Femur (tissue), 1 donor: ENCODE results near the gene ACOXL.
"Not testable (repeated sequence)": the region's sequence is repeated elsewhere in the genome, so short reads cannot be mapped to it uniquely, and the experiment has no call there.

Source experiments
- DNase-seq: peaks from one replicate; pipeline ENCODE4 v3.0.0-alpha.2; 2017

ACOXL gene

DNA sequence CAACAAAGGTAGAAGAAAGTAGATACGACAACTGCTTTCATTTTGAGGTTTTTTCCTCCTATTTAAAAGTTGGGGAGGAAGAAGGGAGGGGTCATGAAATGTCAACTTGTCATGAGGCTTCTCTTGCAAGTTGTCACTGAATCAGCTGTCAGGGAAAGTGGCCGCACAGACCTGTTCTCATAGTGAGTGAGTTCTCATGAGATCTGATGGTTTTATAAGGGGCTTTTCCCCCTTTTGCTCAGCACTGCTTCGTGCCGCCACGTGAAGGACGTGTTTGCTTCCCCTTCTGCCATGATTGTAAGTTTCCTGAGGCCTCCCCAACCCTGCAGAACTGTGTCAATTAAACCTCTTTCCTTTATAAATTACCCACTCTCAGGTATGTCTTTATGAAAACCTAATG lies 312.9 kb downstream of the ACOXL start:
- not testable (repeated sequence) for DNase-seq

DNA sequence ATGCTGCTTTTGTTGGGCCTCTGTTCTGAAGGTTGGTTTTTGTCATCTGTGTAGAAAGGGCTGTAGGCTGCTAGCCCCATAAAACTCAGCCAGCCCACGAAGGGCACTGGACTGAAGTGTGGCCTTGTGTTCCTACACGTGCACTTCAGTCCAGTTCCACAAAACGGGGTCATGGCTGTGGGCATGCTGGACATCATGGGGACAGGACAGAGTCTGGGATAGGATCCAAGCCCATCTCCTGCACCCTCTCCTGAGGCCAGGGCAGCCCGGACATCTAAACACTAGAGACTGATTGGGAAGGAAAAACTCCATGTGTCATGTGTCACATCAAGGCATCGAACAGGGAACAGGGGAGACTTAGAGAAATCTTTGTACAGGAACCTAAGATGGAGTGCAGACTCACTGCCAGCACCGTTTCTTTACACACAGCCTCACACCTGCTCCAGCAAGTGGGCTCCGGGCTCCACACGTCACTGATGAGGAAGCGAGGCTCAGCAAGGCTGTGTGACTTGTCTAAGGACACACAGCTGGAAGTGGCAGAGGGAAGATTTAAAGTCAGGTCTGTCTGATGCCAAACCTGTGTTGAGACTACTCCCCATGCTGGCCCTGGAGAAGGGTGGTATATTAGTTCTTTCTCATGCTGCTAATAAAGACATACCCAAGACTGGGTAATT lies 313.5 kb downstream of the ACOXL start:
- DNase-seq: no peak

DNA sequence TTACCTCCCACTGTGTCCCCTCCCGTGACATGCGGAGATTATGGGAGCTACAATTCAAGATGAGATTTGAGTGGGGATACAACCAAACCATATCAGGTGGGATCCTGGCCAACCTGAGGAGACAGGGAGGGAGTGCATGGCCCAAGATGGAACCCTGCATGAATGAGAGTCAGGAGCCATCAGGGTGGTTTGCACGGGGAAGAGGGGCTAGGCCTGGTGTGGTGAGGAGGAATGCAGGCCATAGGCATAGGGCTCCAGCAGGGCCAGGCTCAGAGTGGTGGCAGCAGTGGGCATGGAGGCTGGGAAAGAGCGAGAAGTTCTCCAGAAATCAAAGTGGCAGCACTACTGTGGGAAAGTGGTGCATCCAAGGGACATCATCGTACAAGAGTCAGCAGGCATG lies 314.3 kb downstream of the ACOXL start:
- DNase-seq: no peak

DNA sequence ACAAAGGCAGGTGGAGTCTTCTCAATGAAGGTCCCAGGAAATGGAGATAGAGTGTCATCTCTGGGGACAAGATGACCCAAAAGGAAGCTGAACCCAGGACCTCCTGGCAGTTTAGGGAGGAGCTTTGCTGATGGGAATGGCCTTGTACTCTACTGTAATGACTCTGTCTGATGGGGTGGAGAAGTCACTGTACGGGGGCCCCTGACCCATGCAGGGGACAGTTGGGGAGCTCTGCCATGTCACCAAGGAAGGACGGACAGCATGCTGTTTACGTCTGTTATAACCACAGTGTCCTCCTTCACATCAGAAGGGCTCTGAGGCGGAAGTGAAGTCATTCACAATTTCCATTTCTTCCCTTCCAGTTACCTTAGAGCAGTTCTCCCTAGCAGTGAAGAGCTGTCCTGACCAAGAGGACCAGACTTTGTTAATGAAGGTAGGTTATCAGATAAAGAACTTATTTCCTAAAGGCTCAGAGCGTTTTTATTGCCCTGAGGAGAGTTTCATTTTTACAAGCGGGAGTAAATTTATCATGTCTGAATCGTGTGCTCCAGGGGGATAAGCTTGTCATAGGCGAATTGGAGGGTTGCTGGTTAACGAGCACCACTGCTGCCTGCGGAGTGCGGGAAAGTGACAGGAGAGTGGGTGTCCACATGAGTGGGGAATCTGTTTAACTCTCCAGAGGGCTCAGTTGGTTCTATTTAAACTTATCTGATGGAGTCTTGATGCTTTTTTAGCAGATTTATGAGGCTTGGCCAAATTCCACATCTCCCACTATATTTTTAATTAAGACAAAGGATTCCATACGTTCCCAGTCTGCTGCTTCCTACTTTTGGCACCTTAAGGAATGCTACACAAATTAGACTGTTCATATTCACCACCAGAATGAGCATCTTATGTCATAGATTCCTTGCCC lies 316.7 kb downstream of the ACOXL start:
- DNase-seq: no peak

DNA sequence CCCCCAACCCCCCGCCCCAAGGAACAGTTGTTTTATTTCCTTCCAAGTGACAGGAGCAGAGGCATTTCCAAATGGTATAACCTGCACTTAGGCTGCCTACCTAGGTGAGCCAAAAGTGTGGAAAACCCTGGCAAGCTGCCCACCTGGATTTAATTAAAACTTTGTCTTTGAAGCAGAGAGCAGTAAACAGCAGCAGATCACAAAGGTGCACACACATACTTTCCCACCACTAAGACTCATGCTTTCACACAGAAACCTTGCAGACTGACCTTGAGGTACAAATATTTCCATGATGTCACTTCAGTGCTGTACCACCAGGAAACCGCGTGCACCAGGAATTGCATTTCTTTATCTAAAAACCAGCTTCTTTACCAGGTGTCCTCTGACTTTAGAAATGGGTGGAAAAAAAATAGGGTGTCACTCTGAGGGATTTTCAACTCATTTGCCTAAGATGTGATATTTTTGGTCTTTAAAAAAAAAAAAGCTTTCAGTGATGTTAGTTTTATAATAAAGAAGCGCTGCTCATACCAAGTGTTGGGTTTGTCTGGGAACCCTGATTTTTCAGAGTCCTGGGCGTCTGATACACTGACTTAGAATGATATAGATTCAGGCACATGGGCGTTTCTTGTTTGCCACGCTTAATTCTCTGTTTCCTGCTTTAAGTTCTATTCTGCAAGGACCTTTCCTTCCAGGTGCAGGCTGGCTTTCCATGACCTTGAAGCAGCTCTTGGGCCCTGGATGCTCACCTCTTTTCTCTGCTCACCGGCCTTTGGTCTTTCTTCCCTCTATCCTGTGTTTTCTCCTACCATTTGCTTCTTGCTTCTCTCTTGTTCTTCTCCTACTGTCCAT lies 317.6 kb downstream of the ACOXL start:
- no peak for DNase-seq

DNA sequence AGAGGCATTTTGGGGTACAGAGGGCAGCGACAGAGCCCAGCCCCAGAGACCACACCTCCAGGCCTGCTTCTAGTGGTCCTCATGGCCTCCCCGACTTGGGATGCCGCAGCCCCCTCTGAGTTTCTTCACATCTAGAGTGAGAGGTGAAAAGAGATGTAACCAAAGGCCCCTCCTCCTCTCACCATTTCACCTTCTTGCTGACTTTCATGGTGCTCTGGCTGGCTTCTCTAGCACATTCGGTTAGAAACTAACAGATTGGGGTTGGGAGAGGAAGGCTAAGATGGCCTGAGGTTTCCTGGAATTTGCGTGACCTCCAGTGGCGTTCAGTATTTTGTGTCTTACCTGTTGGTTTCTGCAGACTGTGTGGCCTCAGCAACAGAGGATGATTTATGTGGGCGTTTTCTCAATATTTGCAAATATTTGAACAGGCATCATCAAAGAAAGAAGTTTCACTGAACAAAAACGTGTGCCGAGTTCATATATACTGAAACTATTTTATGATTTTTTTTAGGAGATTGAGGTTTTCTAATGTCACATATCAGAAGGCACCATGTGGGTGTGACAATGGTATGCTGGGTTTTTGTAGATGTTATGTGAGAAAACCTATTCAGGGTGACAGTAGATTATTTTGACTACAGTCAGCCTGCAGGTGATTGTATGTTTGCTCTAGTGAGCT lies 318.5 kb downstream of the ACOXL start:
- DNase-seq: no peak

DNA sequence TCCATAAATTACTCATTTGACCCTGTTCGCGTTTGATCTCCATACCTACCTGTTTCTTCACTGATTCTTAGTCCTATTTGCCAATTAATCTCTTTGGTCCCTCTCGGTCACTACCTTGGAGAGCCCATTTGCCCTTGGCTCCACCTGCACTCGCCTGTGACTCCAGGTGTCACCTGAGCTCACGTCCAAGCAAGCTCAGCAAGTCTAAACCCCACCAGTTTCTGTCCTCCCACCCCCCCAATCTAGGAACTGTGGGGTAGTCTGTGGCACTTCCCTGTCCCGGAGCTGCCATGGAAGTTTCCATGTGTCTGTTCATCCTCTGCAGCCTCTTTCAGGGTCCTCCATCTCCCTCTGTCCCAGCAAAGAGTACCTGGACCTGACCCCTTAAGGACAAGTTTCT lies 320.2 kb downstream of the ACOXL start:
- DNase-seq: no peak

DNA sequence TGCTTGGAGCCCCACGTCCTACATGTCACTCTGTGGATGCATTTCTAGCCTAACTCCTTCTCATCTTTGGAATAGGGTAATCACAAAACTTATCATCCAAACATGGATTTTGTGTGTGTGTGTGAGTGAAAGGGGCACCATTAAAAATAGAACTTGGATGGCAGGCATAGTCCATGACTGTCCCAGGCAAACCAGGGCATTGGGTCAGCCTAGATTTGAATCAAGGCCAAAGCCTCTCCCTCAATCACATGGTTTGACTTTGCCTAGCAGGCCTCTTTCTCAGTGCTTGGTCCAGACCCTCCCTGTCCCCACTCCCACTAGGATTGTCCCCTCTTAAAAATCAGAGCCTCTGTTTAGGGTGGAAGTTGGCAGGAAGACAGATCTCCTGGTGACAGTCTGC lies 320.9 kb downstream of the ACOXL start:
- DNase-seq: no peak

DNA sequence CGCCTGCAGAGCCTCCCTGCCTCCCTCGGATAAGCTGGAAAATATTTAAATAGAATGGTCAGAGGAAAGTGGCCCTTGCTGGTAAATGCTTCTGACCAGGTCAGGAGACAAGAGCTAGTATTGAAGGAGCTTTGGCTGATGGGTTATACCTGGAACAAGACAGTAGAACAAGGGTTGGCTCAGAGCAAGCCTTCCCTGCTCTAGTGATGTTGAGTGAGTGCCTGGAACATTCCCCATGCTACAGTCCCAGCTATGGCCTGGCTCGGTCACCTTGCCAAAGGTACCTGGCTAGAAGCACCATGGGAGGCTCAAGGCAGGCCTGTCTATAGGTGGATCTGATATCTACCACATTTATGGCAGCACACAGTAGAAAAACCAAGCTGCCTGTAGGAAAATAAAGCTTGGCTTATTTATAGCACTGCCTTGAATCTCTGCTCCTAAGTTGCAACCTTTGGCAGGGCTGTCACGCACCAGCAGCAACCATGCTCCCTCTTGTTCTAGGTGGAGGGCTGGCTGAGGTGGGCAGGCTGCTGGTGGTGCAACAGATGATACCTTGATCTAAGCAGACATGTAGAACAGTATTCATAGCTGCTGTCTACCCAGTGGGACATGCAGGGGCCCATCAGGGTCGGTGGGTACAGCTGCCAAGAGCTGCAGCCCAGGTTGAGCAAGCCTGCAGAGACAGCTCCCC lies 321.6 kb downstream of the ACOXL start:
- no peak for DNase-seq

DNA sequence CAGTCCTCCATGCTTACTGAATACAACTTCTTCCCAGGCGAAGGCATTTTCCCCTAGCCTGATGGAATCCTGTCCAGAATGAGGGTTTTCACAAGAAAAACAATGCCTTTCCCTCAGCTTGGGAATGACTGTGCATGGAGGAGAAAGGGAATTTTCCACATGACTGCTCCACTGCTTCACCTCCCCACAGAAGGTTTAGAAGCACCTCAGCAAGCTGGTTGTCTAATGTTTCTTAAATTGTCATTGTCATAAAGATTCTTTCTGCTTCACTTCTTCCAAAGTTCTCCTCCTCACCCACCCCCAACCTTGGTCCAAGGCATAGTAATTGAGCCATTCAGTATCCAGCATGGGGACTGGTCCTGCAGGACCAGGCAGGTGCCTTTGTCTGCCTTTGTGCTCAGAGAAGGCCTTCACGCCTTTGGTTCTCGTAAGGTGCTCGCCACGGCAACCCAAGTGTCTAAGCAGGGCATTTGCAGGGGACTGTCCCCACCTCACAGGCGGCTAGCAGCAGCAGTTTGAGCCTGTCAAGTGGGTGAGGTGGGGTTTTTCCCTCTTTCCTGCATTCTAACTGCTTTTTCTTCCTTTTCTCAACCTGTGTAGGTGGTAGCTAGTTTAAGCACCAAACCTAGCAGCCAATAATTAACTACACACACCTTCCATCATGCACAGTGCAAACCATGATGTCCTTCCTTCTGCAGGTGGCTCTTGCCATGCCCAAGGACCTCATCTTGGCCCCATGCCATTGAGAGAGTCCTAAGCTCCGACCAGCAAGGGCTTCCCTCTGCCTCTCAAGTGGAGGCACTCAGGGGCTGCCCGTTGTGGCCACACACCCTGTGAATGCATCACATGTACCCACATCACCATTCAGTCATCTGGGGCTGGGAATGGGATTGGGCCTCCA lies 322.7 kb downstream of the ACOXL start:
- no peak for DNase-seq

DNA sequence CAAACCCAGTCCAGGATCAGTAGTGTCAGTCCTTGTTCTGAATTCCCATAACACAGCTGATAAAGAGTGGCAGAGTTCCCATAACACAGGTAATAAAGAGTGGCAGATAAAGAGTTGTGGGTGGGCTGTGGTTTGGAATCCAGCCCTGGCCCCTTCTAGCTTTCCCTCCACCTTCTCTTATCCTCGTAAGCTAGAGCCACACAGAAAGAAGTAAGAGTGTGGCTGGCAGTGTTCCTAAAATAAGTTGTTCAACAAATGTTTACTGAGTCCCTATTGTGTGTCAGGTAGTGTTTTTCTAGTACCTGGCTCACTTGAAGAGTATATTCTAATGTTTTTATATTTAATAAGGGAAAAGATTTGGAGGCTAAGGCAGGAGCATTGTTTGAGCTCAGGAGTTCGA lies 323.4 kb downstream of the ACOXL start:
- DNase-seq: no peak

DNA sequence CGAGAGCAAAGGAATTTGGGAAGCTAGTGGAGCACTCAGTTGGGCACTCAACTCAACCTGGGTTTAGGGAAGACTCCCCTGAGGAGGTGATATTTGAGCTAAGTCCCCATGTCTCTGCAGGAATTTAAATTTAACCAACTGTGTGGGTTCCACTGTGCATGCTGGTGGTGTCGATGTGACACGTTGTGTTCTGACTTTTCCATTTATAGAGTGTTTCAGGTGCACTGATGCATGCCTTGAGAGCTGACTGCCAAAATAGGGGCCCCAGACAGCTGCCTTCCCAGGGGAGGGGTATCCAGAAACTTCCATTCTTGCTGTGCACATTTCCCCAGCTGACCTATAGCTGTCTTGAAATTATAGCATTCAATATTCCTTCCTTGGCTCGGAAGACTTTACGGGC lies 324.7 kb downstream of the ACOXL start:
- no peak for DNase-seq

DNA sequence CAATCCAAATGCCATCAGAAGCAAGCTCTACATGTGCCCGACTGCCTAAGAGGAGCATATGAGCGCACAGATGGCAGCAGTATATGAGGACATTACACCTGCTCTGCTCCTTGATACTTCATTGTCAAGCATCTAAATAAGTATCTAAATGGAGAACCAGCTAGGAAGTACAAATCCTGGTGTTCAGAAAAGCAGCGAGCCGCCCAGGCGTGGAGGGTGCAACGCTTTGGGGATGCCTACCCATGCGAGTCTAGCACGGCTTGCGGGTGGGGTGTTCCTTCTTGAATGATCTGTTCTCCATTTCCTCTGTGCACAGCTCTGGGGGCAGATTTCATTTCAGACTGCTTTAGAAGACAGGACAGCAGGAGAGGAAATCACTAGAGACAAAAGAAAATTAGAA lies 325.3 kb downstream of the ACOXL start:
- DNase-seq: no peak

DNA sequence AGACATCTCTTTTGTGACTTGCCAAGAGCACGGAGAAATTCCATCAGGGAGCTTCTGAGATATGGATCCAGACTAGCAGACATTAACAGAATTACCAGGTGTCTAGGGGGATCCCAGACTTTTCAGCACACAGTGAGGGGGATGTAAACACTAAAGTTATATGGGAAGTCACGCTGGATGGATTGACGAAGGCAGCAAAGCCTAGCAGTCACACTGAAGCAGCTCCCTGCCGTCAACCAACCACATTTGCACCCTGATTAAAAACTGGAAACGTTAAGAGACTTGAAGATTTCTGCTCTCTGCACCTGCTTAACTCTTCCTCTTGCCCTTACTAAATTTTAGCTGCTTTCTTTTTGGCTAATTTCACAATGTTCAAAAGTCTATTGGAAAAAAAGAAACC lies 325.9 kb downstream of the ACOXL start:
- DNase-seq: no peak

DNA sequence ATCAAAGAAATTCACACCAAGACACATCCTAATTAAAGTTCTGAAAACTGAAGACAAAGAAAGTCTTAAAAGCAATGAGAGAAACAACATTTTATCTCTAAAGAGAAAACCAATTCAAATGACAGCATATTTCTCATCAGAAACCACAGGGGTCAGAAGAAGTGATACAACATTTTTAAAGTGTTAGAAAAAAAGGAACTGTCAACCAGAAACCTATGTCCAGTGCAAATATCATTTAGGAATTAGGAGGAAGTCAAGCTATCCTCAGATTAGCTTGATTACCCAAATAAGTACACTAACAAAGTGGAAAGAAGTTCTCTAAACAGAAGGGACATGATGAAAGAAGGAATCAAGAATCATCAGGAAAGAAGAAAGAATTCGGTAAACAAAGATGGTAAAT lies 328.8 kb downstream of the ACOXL start:
- DNase-seq: no peak

DNA sequence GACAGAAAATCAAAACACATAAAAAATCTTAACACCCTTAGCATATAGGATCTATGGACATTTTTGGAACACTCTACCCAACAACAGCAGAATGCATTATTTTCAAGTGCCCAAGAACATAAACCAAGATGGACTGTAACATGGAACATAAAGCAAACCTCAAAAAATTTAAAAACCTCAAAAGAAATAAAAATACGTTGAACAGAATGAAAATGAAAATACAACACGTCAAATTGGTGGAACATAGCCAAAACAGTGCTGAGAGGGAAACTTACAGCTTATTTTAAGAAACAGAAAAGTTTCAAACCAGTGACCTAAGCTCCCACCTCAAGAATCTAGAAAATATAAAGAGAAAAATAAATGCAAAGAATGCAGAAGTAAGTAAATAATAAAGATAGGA lies 330.0 kb downstream of the ACOXL start:
- DNase-seq: no peak

DNA sequence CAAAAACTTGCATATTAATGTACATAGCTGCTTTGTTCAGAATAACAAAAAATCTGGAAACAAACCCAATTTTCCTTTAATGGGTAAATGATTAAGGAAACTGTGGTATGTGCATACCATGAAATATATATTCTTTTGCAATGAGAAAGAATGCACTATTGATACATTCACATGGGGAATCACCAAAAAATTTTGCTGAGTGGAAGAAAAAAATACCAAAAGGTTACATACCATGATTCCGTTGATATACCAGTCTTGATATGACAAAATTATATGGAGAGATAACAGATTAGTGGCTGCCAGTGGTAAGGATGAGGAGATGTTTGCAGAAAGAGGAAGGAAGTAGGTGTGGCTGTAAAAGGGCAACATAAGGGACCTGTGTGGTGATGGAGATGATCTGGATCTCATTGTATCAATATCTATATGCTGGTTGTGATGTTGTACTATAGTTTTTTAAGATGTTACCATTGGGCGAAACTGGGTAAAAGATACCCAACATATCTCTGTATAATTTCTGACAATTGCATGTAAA lies 333.8 kb downstream of the ACOXL start:
- no peak for DNase-seq

DNA sequence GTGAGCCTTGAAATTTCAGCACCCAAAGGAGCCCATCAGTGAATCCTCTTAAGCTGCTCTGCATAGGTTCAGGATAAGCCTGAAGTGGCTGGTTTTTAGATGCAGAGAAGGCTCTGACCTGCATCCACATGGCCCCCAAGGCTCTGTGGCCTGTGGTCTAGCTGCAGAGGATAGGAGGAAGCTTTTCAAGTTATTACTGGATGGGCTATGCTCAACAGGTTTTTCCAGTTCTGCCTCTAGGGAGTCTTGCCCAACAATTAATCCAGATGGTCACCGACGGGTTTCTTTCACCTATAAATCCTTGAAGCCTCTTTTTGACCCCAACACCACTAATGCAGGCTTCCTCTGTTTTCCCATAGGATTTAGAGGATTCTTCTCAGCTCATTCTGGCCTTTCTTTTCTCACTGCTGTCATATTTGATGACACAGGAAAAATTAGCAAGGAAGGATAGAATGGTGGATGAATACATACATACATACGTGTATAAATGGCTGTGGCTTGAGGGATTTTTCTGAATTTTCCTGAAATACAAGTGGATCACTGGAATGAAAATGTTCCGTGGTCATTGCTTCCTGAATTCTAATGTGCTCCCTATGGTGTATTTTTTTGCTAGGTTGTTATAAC lies 336.2 kb downstream of the ACOXL start:
- DNase-seq: no peak

DNA sequence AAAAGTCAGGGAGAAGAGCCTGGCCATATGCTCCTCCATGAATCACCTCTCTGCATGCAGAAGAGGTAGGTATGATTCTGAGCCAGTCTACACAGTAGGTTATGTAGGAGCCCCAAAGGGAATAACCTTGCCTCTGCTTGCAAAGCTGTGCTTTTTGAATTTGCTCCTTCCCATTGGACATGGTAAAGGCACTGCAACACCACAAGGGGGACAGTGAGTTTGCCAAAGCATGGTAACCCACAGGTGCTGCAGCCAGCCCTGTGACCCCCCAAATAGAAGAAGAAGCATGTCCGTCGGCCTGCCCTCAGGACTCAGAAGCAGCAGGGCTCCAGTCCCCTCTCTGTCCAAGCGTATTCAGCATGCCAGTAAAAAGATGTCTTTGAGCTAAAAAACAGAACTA lies 337.3 kb downstream of the ACOXL start:
- no peak for DNase-seq

DNA sequence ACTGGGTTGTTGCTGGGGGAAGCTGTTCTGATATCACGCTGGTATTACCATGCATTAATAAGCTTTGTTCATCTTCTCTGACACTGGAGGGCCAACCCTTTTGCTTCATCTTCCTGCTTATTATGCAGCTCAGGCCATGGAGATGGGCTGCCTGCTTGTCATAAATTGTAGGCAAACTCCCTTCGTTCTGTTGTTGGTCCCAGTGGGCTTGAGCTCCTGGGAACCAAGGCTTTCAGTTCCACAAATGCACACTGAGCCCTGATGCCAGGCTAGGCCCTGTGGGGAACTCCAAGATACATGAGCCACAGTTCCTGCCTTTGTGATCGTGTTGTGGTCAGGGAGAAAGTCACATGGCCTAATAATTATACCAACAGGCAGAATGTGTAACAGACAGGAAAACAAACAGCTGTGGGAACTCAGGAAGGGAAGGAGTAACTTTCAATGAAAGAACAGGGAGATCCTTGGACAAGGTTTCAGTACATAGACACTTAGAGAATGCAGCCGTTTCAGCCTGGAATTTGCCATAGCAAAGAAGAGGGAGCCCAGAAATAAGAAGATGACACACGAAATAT lies 339.3 kb downstream of the ACOXL start:
- no peak for DNase-seq
